Chondrocyte (in vitro differentiated cells): Measurements from ENCODE around the gene CHRNA9. TPM values are rescaled to one million over a fixed set of nuclear protein-coding genes. Genes with fewer than 3 reads are reported as not detected.

Experiments
- DNase-seq: peaks from one replicate; pipeline ENCODE4 v3.0.0; 2021; ENCODE audit warnings: mixed read lengths, low spot score
- H3K27ac Mint-ChIP-seq: one replicate; pipeline ENCODE4 v1.8.0; 2021; ENCODE audit warnings: mild to moderate bottlenecking, moderate library complexity, mixed read lengths; ENCODE audit not compliant: unreplicated experiment
- H3K27me3 Mint-ChIP-seq: 2 replicates; pipeline ENCODE4 v1.8.0; 2021; ENCODE audit warnings: low read depth, mixed read lengths
- H3K36me3 Mint-ChIP-seq: 2 replicates; pipeline ENCODE4 v1.8.0; 2021; ENCODE audit warnings: low read depth, mixed read lengths
- H3K4me1 Mint-ChIP-seq: 2 replicates; pipeline ENCODE4 v1.8.0; 2021; ENCODE audit warnings: low read depth, mild to moderate bottlenecking, mixed read lengths
- H3K4me3 Mint-ChIP-seq: one replicate; pipeline ENCODE4 v1.8.0; 2021; ENCODE audit warnings: mild to moderate bottlenecking, moderate library complexity, mixed read lengths; ENCODE audit not compliant: unreplicated experiment
- H3K9me3 Mint-ChIP-seq: 2 replicates; pipeline ENCODE4 v1.8.0; 2021; ENCODE audit warnings: low read depth, mixed read lengths
- CTCF ChIP-seq: fragments of 200-600 bp; sonication (generic); IDR thresholded peaks from 2 replicates; pipeline ENCODE4 v1.5.0; 2021; ENCODE audit warnings: antibody characterized with exemption, mild to moderate bottlenecking, moderate library complexity
- total RNA-seq: library from RNA; stranded (reverse); gene quantifications from 3 replicates; pipeline ENCODE4 v1.2.1, GENCODE V29; 2021

Gene CHRNA9
- total RNA-seq, 1 donor from 2014 or later = not detected

GRCh38 chr4:40311811-40312346, 23.3 kb upstream of the CHRNA9 start:
- H3K4me1 Mint-ChIP-seq = peaks cover 16% of the 10 kb centered on the region
- H3K27ac Mint-ChIP-seq = no peak overlapping the region
- no peaks in the 10 kb centered on the region for H3K36me3 Mint-ChIP-seq
- H3K27me3 Mint-ChIP-seq = no peaks in the 10 kb centered on the region
- no peak for TF ChIP-seq CTCF
- no peak for DNase-seq
- H3K4me3 Mint-ChIP-seq = no peak overlapping the region
- H3K9me3 Mint-ChIP-seq = no peaks in the 10 kb centered on the region

- Mint-ChIP-seq H3K27me3 (no peaks in the 10 kb centered on the region), H3K4me3 (no peak overlapping the region), H3K9me3 (no peaks in the 10 kb centered on the region), H3K4me1 (peaks cover 24% of the 10 kb centered on the region), H3K27ac (no peak overlapping the region), H3K36me3 (no peaks in the 10 kb centered on the region)
- no peak for TF ChIP-seq CTCF
- no peak for DNase-seq
Measured at GRCh38 chr4:40314951-40315350, 20.2 kb upstream of the CHRNA9 start.

GRCh38 chr4:40316333-40316781, 18.8 kb upstream of the CHRNA9 start:
- Mint-ChIP-seq H3K27ac (peak overlapping the region; percentile 99), H3K9me3 (no peaks in the 10 kb centered on the region), H3K4me3 (peak overlapping the region; percentile 70), H3K27me3 (no peaks in the 10 kb centered on the region), H3K36me3 (no peaks in the 10 kb centered on the region), H3K4me1 (peaks cover 32% of the 10 kb centered on the region)
- TF ChIP-seq CTCF = no peak
- no peak for DNase-seq

GRCh38 chr4:40316782-40317635, 18.1 kb upstream of the CHRNA9 start:
- Mint-ChIP-seq H3K4me1 (peaks cover 38% of the 10 kb centered on the region), H3K9me3 (no peaks in the 10 kb centered on the region), H3K27me3 (no peaks in the 10 kb centered on the region), H3K36me3 (no peaks in the 10 kb centered on the region), H3K4me3 (peak overlapping the region; percentile 70), H3K27ac (peak overlapping the region; percentile 99)
- peak; percentile 98 for TF ChIP-seq CTCF
- DNase-seq = no peak

GRCh38 chr4:40317916-40318658, 17.0 kb upstream of the CHRNA9 start:
- no peak for TF ChIP-seq CTCF
- Mint-ChIP-seq H3K36me3 (no peaks in the 10 kb centered on the region), H3K9me3 (no peaks in the 10 kb centered on the region), H3K4me1 (peaks cover 47% of the 10 kb centered on the region), H3K27me3 (no peaks in the 10 kb centered on the region), H3K4me3 (no peak overlapping the region), H3K27ac (peak overlapping the region; percentile 75)
- no peak for DNase-seq
